Activated T-cell treated with anti-CD3 and anti-CD28 coated beads, Interleukin-2, amount 50 U/mL, for 24 hours (primary cell): Measurements from ENCODE around the gene PIK3CD.
A peak's percentile ranks its signal among the peaks of the same experiment; 100 is the strongest.
"Not testable (repeated sequence)": the region's sequence is repeated elsewhere in the genome, so short reads cannot be mapped to it uniquely, and the experiment has no call there.

Source experiments
- DNase-seq: peaks from one replicate; pipeline ENCODE4 v3.0.0-alpha.2; 2020
- H3K27ac Mint-ChIP-seq: 2 replicates; pipeline ENCODE4 v1.8.0; 2020; ENCODE audit warnings: mild to moderate bottlenecking, mixed read lengths
- H3K27me3 Mint-ChIP-seq: 2 replicates; pipeline ENCODE4 v1.8.0; 2020; ENCODE audit warnings: mixed read lengths
- H3K36me3 Mint-ChIP-seq: 2 replicates; pipeline ENCODE4 v1.8.0; 2020; ENCODE audit warnings: low read depth, mixed read lengths
- H3K4me1 Mint-ChIP-seq: 2 replicates; pipeline ENCODE4 v1.8.0; 2020; ENCODE audit warnings: low read depth, mixed read lengths
- H3K4me3 Mint-ChIP-seq: 2 replicates; pipeline ENCODE4 v1.8.0; 2020; ENCODE audit warnings: mild to moderate bottlenecking, moderate library complexity, mixed read lengths
- H3K9me3 Mint-ChIP-seq: 2 replicates; pipeline ENCODE4 v1.8.0; 2020; ENCODE audit warnings: mixed read lengths

Gene PIK3CD

DNA sequence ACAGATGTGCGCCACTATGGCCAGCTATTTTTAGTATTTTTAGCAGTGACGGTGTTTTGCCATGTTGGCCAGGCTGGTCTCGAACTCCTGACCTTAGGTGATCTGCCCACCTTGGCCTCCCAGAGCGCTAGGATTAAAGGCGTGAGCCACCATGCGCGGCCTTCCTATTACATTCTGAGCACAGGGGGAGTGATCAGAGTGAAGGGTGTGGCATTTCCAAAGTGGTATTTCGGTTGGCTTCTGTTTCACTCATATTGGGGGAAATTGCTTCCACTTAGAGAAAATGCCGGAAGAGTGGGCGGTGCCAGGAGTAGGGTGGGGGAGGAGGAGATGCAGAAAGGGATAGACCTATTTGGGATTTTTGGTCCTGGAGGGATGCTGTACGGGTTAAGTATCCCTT is 4.3 kb downstream of the PIK3CD start:
- peaks cover 61% of the 10 kb centered on the region for H3K36me3 Mint-ChIP-seq
- peak overlapping the region; percentile 98 for H3K27ac Mint-ChIP-seq
- no peaks in the 10 kb centered on the region for H3K9me3 Mint-ChIP-seq
- H3K4me1 Mint-ChIP-seq: peaks cover 81% of the 10 kb centered on the region
- no peaks in the 10 kb centered on the region for H3K27me3 Mint-ChIP-seq
- peak overlapping the region; percentile 90 for H3K4me3 Mint-ChIP-seq
- no peak for DNase-seq

DNA sequence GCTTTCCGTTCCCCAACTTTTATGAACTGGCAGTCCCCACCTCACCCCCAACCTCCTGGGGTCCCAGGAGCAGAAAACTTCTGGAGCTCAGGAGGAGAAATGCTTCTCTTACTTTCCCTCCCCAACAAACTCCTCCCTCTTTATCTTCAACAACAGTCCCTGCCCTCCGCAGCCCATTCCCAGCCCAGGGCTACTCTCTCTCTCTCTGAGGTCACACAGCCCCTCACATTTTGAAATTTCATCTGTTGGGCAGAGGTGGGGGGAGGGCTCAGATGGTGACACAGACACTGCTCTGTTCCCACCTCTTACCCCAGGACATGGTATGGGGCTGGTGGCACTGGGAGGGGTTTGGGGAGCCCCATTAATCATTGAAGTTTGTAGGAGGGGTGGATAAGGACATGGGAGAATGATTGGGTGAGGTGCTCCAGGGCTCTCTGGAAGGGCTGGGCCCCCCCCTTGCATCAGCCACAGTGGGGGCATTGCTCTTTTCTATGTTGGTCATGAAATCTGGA is 6.0 kb downstream of the PIK3CD start:
- peaks cover 83% of the 10 kb centered on the region for H3K4me1 Mint-ChIP-seq
- H3K27ac Mint-ChIP-seq: peak overlapping the region; percentile 98
- peak overlapping the region; percentile 65 for H3K4me3 Mint-ChIP-seq
- no peak for DNase-seq
- H3K9me3 Mint-ChIP-seq: no peaks in the 10 kb centered on the region
- peaks cover 72% of the 10 kb centered on the region for H3K36me3 Mint-ChIP-seq
- H3K27me3 Mint-ChIP-seq: no peaks in the 10 kb centered on the region

DNA sequence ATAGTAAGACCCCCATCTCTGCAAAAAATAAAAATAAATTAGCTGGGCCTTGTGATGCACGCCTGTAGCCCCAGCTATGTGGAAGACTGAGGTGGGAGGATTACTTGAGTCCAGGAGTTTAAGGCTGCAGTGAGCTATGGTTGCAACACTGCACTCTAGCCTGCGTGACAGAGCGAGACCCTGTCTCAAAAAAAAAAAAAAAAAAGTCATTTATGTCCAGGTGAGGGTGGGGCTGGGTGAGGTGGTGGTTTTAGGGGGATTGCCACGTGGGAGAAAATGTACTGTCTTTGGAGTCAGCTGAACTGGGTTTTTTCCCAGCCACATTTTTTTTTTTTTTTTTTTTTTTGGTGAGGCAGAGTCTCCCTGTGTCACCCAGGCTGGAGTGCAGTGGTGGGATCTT is 6.7 kb downstream of the PIK3CD start:
- H3K27me3 Mint-ChIP-seq: no peaks in the 10 kb centered on the region
- H3K27ac Mint-ChIP-seq: peak overlapping the region; percentile 98
- no peak for DNase-seq
- no peaks in the 10 kb centered on the region for H3K9me3 Mint-ChIP-seq
- H3K36me3 Mint-ChIP-seq: peaks cover 72% of the 10 kb centered on the region
- H3K4me3 Mint-ChIP-seq: peak overlapping the region; percentile 65
- H3K4me1 Mint-ChIP-seq: peaks cover 85% of the 10 kb centered on the region

DNA sequence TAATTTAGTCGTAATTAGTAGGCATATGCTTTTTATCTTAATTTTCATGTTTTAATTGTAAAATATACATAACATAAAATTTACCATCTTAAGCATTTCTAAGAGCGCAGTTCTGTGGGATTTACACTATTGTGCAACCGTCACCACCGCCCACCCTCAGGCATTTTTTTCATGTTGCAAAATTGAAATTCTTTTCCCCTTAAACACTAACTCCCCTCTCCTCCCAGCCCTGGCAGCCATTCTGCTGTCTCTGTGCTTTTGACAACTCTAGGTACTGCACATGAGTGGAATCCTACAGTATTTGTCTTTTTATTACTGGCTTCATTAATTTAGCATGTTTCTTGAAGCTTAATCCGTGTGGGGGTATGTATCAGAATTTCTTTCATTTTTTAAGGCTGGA is 7.8 kb downstream of the PIK3CD start:
- Mint-ChIP-seq H3K27ac (peak overlapping the region; percentile 84), H3K4me3 (peak overlapping the region; percentile 5), H3K27me3 (no peaks in the 10 kb centered on the region), H3K36me3 (peaks cover 69% of the 10 kb centered on the region), H3K9me3 (no peaks in the 10 kb centered on the region), H3K4me1 (peaks cover 79% of the 10 kb centered on the region)
- DNase-seq: no peak

DNA sequence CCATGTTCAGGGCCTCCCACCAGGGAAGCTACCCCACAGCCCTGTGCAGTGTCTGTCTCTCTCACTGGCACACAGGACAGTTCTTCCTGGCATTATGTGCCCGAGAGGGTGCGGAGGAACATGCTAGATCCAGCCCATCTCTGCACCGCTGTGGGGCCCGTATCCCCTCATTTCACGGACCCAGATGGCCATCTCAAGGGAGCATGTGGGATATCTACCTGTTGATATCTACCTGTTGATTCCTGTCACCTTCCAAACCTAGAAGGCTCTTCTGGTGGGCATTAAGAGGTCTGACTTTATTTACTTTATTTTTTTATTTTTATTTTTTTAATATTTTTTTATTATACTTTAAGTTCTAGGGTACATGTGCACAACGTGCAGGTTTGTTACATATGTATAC is 11.7 kb downstream of the PIK3CD start:
- H3K36me3 Mint-ChIP-seq: peaks cover 76% of the 10 kb centered on the region
- peaks cover 67% of the 10 kb centered on the region for H3K4me1 Mint-ChIP-seq
- no peaks in the 10 kb centered on the region for H3K27me3 Mint-ChIP-seq
- DNase-seq: no peak
- no peaks in the 10 kb centered on the region for H3K9me3 Mint-ChIP-seq
- peak overlapping the region; percentile 86 for H3K27ac Mint-ChIP-seq
- no peak overlapping the region for H3K4me3 Mint-ChIP-seq

GRCh38 chr1:9665193-9665592 is 13.7 kb downstream of the PIK3CD start:
- no peak for DNase-seq
- peak overlapping the region; percentile 67 for H3K27ac Mint-ChIP-seq
- no peaks in the 10 kb centered on the region for H3K9me3 Mint-ChIP-seq
- H3K27me3 Mint-ChIP-seq: no peaks in the 10 kb centered on the region
- peaks cover 67% of the 10 kb centered on the region for H3K4me1 Mint-ChIP-seq
- no peak overlapping the region for H3K4me3 Mint-ChIP-seq
- H3K36me3 Mint-ChIP-seq: peaks cover 82% of the 10 kb centered on the region

DNA sequence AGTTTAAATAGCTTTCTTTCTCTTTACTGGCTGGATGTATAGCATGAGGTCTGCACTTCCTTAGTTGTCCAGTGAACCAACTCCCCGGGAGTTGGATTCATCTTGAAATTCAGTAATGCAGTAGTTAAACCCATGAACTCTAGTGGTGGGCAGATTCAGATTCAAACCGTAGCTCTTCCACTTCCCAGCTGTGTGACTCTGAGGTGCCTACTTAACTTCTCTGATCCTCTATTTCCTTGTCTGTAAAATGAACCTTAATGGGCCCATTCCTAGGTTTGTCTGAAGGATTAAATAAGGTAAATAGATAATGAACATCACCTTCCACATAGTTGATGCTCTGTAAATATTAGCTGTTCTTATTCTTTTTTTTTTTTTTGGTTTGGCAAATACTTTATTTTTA is 16.5 kb downstream of the PIK3CD start:
- Mint-ChIP-seq H3K27ac (peak overlapping the region; percentile 90), H3K27me3 (no peaks in the 10 kb centered on the region), H3K9me3 (no peaks in the 10 kb centered on the region), H3K4me1 (peaks cover 77% of the 10 kb centered on the region), H3K4me3 (peak overlapping the region; percentile 20), H3K36me3 (peaks cover 84% of the 10 kb centered on the region)
- no peak for DNase-seq

DNA sequence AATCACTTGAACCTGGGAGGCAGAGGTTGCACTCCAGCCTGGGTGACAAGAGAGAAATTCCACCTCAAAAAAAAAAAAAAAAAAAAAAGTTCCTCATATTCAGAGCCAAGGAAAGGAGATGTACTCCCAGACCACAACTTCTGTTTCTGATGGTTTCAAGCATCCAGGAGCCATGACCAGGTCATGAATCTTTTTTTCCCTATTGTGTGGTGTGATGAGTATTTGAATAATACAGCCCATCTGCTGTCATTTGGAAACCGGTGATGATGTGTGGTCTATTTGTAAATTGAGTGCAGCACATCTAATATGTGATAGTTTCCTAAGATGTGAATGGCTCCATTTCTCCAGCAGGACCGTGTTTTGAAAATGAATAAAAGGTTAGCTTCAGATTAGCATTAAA is 18.6 kb downstream of the PIK3CD start:
- peak overlapping the region; percentile 95 for H3K27ac Mint-ChIP-seq
- H3K4me3 Mint-ChIP-seq: peak overlapping the region; percentile 50
- peaks cover 84% of the 10 kb centered on the region for H3K36me3 Mint-ChIP-seq
- DNase-seq: no peak
- peaks cover 74% of the 10 kb centered on the region for H3K4me1 Mint-ChIP-seq
- no peaks in the 10 kb centered on the region for H3K9me3 Mint-ChIP-seq
- H3K27me3 Mint-ChIP-seq: no peaks in the 10 kb centered on the region

DNA sequence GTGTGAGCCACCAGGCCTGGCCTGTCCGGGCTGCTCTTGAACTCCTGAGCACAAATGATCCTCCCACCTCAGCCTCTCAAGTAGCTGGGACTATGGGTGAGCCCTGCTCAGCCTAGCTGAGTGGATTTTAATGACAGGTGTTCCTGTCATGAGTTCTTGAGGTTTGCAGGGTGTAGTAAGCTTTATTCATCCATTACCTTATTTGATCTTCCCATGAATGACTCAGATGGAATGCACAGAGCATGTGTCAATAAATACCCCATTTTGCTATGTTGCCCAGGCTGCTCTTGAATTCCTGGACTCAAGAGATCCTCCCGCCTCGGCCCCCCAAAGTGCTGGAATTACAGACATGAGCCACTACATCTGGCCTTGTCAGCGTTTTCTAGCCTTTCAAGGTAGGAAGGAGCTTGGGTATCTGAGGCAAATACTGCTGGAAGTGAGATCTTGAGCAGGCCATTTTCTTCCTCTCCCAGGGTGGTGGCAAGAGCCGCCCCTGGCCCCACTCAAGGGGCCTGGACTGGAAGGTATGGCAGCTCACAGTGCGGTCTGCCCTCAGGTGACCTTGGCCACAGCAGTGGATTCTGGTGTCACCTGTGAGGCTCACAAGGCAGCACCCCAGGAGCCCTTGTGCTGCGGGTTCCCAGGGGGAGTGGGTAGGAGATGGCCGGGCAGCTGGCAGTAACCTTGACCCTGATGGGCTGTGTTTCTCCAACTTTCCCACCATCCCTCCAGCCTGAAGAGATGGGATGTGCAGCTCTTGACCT is 20.0 kb downstream of the PIK3CD start:
- Mint-ChIP-seq H3K9me3 (no peaks in the 10 kb centered on the region), H3K4me3 (peak overlapping the region; percentile 50), H3K4me1 (peaks cover 74% of the 10 kb centered on the region), H3K27me3 (no peaks in the 10 kb centered on the region), H3K36me3 (peaks cover 88% of the 10 kb centered on the region), H3K27ac (peak overlapping the region; percentile 95)
- DNase-seq: peak; percentile 45

GRCh38 chr1:9672444-9672843 is 20.9 kb downstream of the PIK3CD start:
- H3K4me1 Mint-ChIP-seq: peaks cover 74% of the 10 kb centered on the region
- H3K27me3 Mint-ChIP-seq: no peaks in the 10 kb centered on the region
- no peak for DNase-seq
- H3K9me3 Mint-ChIP-seq: no peaks in the 10 kb centered on the region
- peaks cover 89% of the 10 kb centered on the region for H3K36me3 Mint-ChIP-seq
- peak overlapping the region; percentile 95 for H3K27ac Mint-ChIP-seq
- H3K4me3 Mint-ChIP-seq: no peak overlapping the region

- H3K27ac Mint-ChIP-seq: peak overlapping the region; percentile 64
- H3K4me3 Mint-ChIP-seq: no peak overlapping the region
- no peaks in the 10 kb centered on the region for H3K9me3 Mint-ChIP-seq
- no peaks in the 10 kb centered on the region for H3K27me3 Mint-ChIP-seq
- H3K36me3 Mint-ChIP-seq: peaks cover 86% of the 10 kb centered on the region
- DNase-seq: no peak
- peaks cover 65% of the 10 kb centered on the region for H3K4me1 Mint-ChIP-seq
These were observed 23.9 kb downstream of the PIK3CD start for GRCh38 chr1:9675393-9675792.

DNA sequence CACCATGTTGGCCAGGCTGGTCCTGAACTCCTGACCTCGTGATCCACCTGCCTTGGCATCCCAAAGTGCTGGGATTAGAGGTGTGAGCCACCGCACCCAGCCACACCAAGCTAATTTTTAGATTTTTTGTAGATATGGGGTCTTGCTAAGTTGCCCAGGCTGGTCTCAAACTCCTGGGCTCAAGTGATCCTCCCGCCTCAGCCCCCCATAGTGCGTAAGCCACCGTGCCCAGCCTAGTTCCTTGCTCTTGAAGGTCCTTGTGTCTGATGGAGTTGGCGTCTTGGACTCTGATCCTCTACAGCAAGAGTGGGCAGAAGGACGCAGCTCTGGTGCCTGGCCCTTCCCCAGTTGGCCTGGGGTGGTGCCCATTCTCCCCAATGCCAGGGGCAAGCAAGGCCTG is 24.6 kb downstream of the PIK3CD start:
- Mint-ChIP-seq H3K4me1 (peaks cover 64% of the 10 kb centered on the region), H3K36me3 (peaks cover 83% of the 10 kb centered on the region), H3K27ac (peak overlapping the region; percentile 90)
- H3K9me3 Mint-ChIP-seq, H3K27me3 Mint-ChIP-seq, DNase-seq, H3K4me3 Mint-ChIP-seq: not testable (repeated sequence)

GRCh38 chr1:9676815-9677393 is 25.4 kb downstream of the PIK3CD start:
- no peaks in the 10 kb centered on the region for H3K9me3 Mint-ChIP-seq
- H3K36me3 Mint-ChIP-seq: peaks cover 79% of the 10 kb centered on the region
- H3K4me3 Mint-ChIP-seq: no peak overlapping the region
- H3K27me3 Mint-ChIP-seq: no peaks in the 10 kb centered on the region
- H3K4me1 Mint-ChIP-seq: peaks cover 63% of the 10 kb centered on the region
- DNase-seq: no peak
- peak overlapping the region; percentile 90 for H3K27ac Mint-ChIP-seq

GRCh38 chr1:9680091-9680490 is 28.6 kb downstream of the PIK3CD start:
- Mint-ChIP-seq H3K36me3 (peaks cover 64% of the 10 kb centered on the region), H3K9me3 (no peaks in the 10 kb centered on the region), H3K4me3 (no peak overlapping the region), H3K27ac (no peak overlapping the region), H3K4me1 (peaks cover 60% of the 10 kb centered on the region), H3K27me3 (no peaks in the 10 kb centered on the region)
- no peak for DNase-seq

DNA sequence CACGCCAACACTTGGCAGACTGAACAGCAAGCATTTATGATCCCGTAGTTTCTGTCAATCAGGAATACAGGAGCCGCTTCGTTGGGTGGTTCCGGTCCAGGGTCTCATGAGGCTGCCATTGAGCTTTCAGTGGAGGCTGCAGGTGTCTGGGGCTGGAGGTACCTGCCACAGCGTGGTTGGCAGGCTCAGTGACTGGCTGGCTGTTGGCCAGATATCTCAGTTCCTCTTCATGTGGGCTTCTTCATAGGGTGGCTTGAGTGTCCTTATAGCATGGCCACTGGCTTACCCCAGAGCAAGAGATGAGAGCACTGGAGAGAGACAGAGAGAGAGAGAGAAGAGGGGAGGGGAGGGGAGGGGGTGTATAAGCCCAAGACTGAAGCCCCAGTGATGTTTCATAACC is 29.3 kb downstream of the PIK3CD start:
- Mint-ChIP-seq H3K4me1 (peaks cover 61% of the 10 kb centered on the region), H3K9me3 (no peaks in the 10 kb centered on the region), H3K36me3 (peaks cover 59% of the 10 kb centered on the region), H3K4me3 (no peak overlapping the region), H3K27ac (peak overlapping the region; percentile 87), H3K27me3 (no peaks in the 10 kb centered on the region)
- DNase-seq: no peak
